ENCODE data around the gene KCNJ12. TPM values are rescaled to one million over a fixed set of nuclear protein-coding genes. Genes with fewer than 3 reads are reported as not detected.
"Not testable (repeated sequence)": the region's sequence is repeated elsewhere in the genome, so short reads cannot be mapped to it uniquely, and the experiment has no call there.

The KCNJ12 gene
- total RNA-seq, 4 donors from 2014 or later, result 0.51 to 11.8 (median 5.3) TPM

DNA sequence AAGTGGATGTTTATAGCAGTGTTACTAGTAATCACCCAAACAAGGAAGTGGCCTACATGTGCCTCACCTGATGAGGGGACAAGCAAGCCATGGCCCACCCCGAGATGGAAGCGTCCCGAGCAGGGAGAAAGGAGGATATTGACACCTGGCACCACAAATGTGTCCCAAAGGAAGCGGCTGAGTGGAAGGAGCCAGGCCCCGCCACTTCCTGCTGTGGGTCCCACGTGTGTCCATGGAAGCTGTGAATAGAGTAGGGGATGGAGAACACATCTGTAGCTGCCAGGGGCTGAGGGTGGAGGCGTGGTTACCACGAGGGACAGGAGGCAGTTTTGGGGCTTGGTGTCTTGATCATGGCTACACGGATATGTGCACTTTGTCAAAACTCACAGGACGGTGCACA, 49.2 kb downstream of the KCNJ12 start:
- Histone ChIP-seq H3K9me3 (no peaks in the 10 kb centered on the region), H3K27me3 (no peaks in the 10 kb centered on the region), H3K27ac (no peak overlapping the region), H3K36me3 (no peaks in the 10 kb centered on the region), H3K4me3 (no peak overlapping the region), H3K4me1 (no peaks in the 10 kb centered on the region)
- intact Hi-C loops (cut with DNase I; ENCODE audit: low total_unique reads), result no loop called here
- no peak for TF ChIP-seq POLR2A (IDR thresholded peaks at IDR 0.05)
- TF ChIP-seq, protein P1, sequence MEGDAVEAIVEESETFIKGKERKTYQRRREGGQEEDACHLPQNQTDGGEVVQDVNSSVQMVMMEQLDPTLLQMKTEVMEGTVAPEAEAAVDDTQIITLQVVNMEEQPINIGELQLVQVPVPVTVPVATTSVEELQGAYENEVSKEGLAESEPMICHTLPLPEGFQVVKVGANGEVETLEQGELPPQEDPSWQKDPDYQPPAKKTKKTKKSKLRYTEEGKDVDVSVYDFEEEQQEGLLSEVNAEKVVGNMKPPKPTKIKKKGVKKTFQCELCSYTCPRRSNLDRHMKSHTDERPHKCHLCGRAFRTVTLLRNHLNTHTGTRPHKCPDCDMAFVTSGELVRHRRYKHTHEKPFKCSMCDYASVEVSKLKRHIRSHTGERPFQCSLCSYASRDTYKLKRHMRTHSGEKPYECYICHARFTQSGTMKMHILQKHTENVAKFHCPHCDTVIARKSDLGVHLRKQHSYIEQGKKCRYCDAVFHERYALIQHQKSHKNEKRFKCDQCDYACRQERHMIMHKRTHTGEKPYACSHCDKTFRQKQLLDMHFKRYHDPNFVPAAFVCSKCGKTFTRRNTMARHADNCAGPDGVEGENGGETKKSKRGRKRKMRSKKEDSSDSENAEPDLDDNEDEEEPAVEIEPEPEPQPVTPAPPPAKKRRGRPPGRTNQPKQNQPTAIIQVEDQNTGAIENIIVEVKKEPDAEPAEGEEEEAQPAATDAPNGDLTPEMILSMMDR (IDR thresholded peaks at IDR 0.05), result no peak
- no peak for DNase-seq

- TF ChIP-seq, protein P1 (IDR thresholded peaks at IDR 0.05), result no peak
- no peak for TF ChIP-seq POLR2A (IDR thresholded peaks at IDR 0.05)
- Histone ChIP-seq H3K4me3 (no peak overlapping the region), H3K9me3 (no peaks in the 10 kb centered on the region), H3K27me3 (no peaks in the 10 kb centered on the region), H3K27ac (no peak overlapping the region), H3K36me3 (no peaks in the 10 kb centered on the region), H3K4me1 (no peaks in the 10 kb centered on the region)
- DNase-seq, result no peak
- intact Hi-C loops (cut with DNase I; ENCODE audit: low total_unique reads), result no loop called here
Measured at GRCh38 chr17:21425736-21426135, 49.6 kb downstream of the KCNJ12 start.

DNA sequence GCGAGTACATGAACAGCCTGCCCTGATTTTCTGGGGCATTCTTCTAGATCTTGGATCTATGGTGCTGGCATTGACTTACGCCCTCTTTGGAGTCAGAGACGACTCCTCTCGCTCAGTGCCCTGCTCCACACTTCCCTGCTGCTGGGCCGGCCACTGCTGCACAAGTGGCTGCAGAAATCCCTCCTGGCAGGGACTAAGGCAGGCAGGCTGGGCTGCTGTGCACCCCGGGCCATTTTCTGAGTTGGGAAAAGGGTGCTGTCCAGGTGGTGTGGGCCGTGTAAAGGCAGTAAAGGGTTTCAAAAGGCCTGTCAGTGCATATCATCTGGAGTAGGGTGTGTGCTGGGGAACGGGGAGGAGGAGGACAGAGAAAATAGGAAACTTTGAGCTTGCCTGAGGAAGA, 50.1 kb downstream of the KCNJ12 start:
- H3K4me1 ChIP-seq; H3K27me3 ChIP-seq; intact Hi-C loops (cut with DNase I; ENCODE audit: low total_unique reads); H3K27ac ChIP-seq; H3K4me3 ChIP-seq; H3K9me3 ChIP-seq; DNase-seq; H3K36me3 ChIP-seq: not testable (repeated sequence)

GRCh38 chr17:21426876-21427275, 50.7 kb downstream of the KCNJ12 start:
- H3K4me3 ChIP-seq; intact Hi-C loops (cut with DNase I; ENCODE audit: low total_unique reads); DNase-seq; H3K27ac ChIP-seq; H3K36me3 ChIP-seq; H3K27me3 ChIP-seq; H3K4me1 ChIP-seq; H3K9me3 ChIP-seq: not testable (repeated sequence)

- DNase-seq; H3K27me3 ChIP-seq; H3K9me3 ChIP-seq; intact Hi-C loops (cut with DNase I; ENCODE audit: low total_unique reads); H3K36me3 ChIP-seq; H3K27ac ChIP-seq; H3K4me1 ChIP-seq; H3K4me3 ChIP-seq: not testable (repeated sequence)
Measured at GRCh38 chr17:21427727-21428126, 51.6 kb downstream of the KCNJ12 start.

DNA sequence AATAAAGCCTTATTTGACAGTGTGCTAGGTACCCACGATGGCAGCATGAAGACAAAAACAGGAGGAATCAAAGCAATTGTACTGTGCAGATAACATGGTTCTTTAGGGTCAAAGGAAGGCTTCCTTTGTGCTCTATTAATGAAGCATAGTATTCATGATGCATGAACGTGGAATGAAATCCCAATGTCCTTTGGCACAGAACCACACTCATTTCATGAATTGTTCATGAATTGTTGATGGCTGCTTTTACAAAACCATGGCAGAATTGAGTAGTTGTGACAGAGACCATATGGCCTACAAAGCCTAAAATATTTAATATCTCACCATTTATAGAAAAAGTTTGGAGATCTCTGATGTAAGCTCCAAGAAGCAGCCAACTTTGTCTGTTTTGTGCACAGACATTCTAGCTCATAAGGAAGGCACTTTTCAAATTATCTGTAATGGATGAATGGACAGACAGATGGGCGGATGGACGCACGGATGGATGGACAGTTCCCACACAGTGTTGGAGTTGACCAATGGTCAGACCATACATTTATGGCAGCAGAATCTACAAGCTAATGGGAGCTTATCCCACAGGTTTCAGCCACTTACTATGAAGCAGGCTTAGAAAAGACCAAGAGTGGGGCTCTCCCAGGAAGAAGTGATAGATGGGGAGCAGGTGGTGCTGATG, 52.7 kb downstream of the KCNJ12 start:
- not testable (repeated sequence) for H3K27ac ChIP-seq

GRCh38 chr17:21429921-21430628, 53.9 kb downstream of the KCNJ12 start:
- H3K27me3 ChIP-seq; H3K4me1 ChIP-seq; intact Hi-C loops (cut with DNase I; ENCODE audit: low total_unique reads); H3K27ac ChIP-seq; H3K36me3 ChIP-seq; DNase-seq; H3K4me3 ChIP-seq; H3K9me3 ChIP-seq: not testable (repeated sequence)

More for the DNA sequence above, 52.7 kb downstream of the KCNJ12 start:
- H3K27me3 ChIP-seq; intact Hi-C loops (cut with DNase I; ENCODE audit: low total_unique reads); H3K9me3 ChIP-seq; DNase-seq; H3K4me3 ChIP-seq; H3K36me3 ChIP-seq; H3K4me1 ChIP-seq: not testable (repeated sequence)

DNA sequence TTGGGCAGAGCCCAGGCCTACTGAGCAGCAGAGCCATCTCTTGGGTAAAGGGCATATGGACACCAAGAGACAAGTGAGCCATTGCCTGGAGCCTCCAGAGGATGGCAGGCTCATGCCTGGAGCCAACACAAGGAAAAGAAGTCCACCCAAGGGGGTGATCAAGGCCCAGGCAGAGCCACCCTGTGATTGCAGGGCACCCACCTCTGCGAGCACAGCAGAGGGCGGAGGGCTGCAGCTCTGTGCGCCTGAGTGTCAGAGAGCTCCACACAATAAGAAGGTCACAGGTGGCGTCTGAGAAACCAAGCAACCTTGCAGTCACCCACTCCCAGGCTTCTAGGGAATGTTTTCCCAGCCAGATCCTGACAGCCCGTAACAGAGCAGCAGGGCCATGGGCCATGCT, 57.8 kb downstream of the KCNJ12 start:
- H3K27ac ChIP-seq; DNase-seq; H3K9me3 ChIP-seq; intact Hi-C loops (cut with DNase I; ENCODE audit: low total_unique reads); H3K4me1 ChIP-seq; H3K36me3 ChIP-seq; H3K4me3 ChIP-seq; H3K27me3 ChIP-seq: not testable (repeated sequence)

- H3K4me3 ChIP-seq; intact Hi-C loops (cut with DNase I; ENCODE audit: low total_unique reads); H3K9me3 ChIP-seq; H3K27me3 ChIP-seq; H3K36me3 ChIP-seq; H3K27ac ChIP-seq; H3K4me1 ChIP-seq; DNase-seq: not testable (repeated sequence)
Measured at GRCh38 chr17:21434976-21435375, 58.8 kb downstream of the KCNJ12 start.

GRCh38 chr17:21436481-21436880, 60.3 kb downstream of the KCNJ12 start:
- H3K27me3 ChIP-seq; H3K9me3 ChIP-seq; H3K36me3 ChIP-seq; intact Hi-C loops (cut with DNase I; ENCODE audit: low total_unique reads); H3K4me3 ChIP-seq; H3K4me1 ChIP-seq; DNase-seq; H3K27ac ChIP-seq: not testable (repeated sequence)
